HepG2 (cell line): ENCODE data around the gene CXXC5. TPM values are rescaled to one million over a fixed set of nuclear protein-coding genes. Genes with fewer than 3 reads are reported as not detected.
A peak's percentile ranks its signal among the peaks of the same experiment; 100 is the strongest.

Experiments used
- DMAP1 ChIP-seq: IDR thresholded peaks from 2 replicates; pipeline ENCODE4 v1.6.1; 2016
- DPF2 ChIP-seq: sonication (generic); formaldehyde crosslinking; IDR thresholded peaks from 2 replicates; pipeline ENCODE4 v1.4.0; 2020; ENCODE audit warnings: mild to moderate bottlenecking, low read depth, missing genetic modification reagents, borderline replicate concordance
- EEA1 ChIP-seq: sonication (generic); formaldehyde crosslinking; IDR thresholded peaks from 2 replicates; pipeline ENCODE4 v1.5.1; 2020; ENCODE audit warnings: mild to moderate bottlenecking, missing genetic modification reagents, borderline replicate concordance
- ESRRA ChIP-seq: sonication (generic); formaldehyde crosslinking; IDR thresholded peaks from 2 replicates; pipeline ENCODE4 v1.5.1; 2020; ENCODE audit warnings: mild to moderate bottlenecking, low read depth, missing genetic modification reagents
- MAFK ChIP-seq, 2 experiments: IDR thresholded peaks in 1 of 2; conservative IDR thresholded peaks in 1 of 2; 2 replicates each; pipeline ENCODE4 v1.6.1; 2011; ENCODE audit warnings: improper control_type of control experiment in 2 of 2, low read length in 2 of 2
- MYC ChIP-seq: sonication (generic); formaldehyde crosslinking; IDR thresholded peaks from 2 replicates; pipeline ENCODE4 v1.9.0; 2021; ENCODE audit warnings: missing genetic modification reagents, borderline replicate concordance
- NPAS2 ChIP-seq: sonication (generic); formaldehyde crosslinking; IDR thresholded peaks from 2 replicates; pipeline ENCODE4 v1.8.0; 2022; ENCODE audit warnings: mild to moderate bottlenecking, missing genetic modification reagents, borderline replicate concordance
- RAD51 ChIP-seq: fragments of 450-650 bp; IDR thresholded peaks from 2 replicates; pipeline ENCODE4 v1.6.1; 2016; ENCODE audit warnings: borderline replicate concordance
- SOX6 ChIP-seq, 2 experiments: fragments of 450-650 bp in 1 of 2; sonication (generic) in 1 of 2; formaldehyde crosslinking in 1 of 2; IDR thresholded peaks; 2 replicates each; pipeline versions ENCODE4 v1.4.0 to v1.6.1; 2017 to 2020; ENCODE audit warnings: antibody characterized with exemption in 1 of 2, mild to moderate bottlenecking in 1 of 2, missing genetic modification reagents in 1 of 2
- ZC3H13 ChIP-seq: sonication (generic); formaldehyde crosslinking; IDR thresholded peaks from 2 replicates; pipeline ENCODE4 v1.8.1; 2023; ENCODE audit warnings: mild to moderate bottlenecking, missing genetic modification reagents, moderate library complexity
- ZFP41 ChIP-seq: sonication (generic); formaldehyde crosslinking; IDR thresholded peaks from 2 replicates; pipeline ENCODE4 v1.4.0; 2020; ENCODE audit warnings: mild to moderate bottlenecking, missing genetic modification reagents, borderline replicate concordance
- ZFYVE20 ChIP-seq: sonication (generic); formaldehyde crosslinking; IDR thresholded peaks from 2 replicates; pipeline ENCODE4 v1.8.0; 2023; ENCODE audit warnings: low read depth, mild to moderate bottlenecking, moderate library complexity, missing genetic modification reagents, borderline replicate concordance
- polyA plus RNA-seq, 8 experiments: library from polyadenylated mRNA; depleted of rRNA in 3 of 8; stranded (reverse) in 7 of 8; unstranded in 1 of 8; fragments of >200 nt; fragmentation: Illumina TruSeq in 4 of 8; extraction: Trizol in 4 of 8; gene quantifications; 2 replicates each; pipeline versions ENCODE4 v1.2.1 to v1.2.3, GENCODE V29; 2011 to 2016; ENCODE audit warnings: low read depth in 4 of 8, missing spikeins in 1 of 8, mixed read lengths in 1 of 8; ENCODE audit not compliant: insufficient read depth in 1 of 8
- total RNA-seq, 5 experiments: library from RNA; depleted of rRNA; stranded (reverse); fragments of >200 nt; fragmentation: Illumina TruSeq; extraction: Trizol; gene quantifications; 2 replicates each; pipeline ENCODE4 v1.2.3, GENCODE V29; 2016; ENCODE audit warnings: low read depth in 1 of 5
- TF ChIP-seq, protein P1 (sequence below): sonication (generic); formaldehyde crosslinking; conservative IDR thresholded peaks from 2 replicates; pipeline ENCODE4 v1.8.1; 2023; ENCODE audit warnings: missing genetic modification reagents
- TF ChIP-seq, protein P2 (sequence below): fragments of 450-650 bp; IDR thresholded peaks from 2 replicates; pipeline ENCODE4 v1.6.1; 2016
- TF ChIP-seq, protein P3 (sequence below): sonication (generic); formaldehyde crosslinking; IDR thresholded peaks from 2 replicates; pipeline ENCODE4 v1.4.0; 2020; ENCODE audit warnings: missing genetic modification reagents
- TF ChIP-seq, protein P4 (sequence below): sonication (generic); formaldehyde crosslinking; IDR thresholded peaks from 2 replicates; pipeline ENCODE4 v1.4.0; 2020; ENCODE audit warnings: missing genetic modification reagents

Gene CXXC5
- total and polyA plus RNA-seq, 2 of the 13 experiments (the other 11 are each of a cell fraction or from before 2014, with no cell fraction given), result 32.3 to 33.0 TPM

DNA sequence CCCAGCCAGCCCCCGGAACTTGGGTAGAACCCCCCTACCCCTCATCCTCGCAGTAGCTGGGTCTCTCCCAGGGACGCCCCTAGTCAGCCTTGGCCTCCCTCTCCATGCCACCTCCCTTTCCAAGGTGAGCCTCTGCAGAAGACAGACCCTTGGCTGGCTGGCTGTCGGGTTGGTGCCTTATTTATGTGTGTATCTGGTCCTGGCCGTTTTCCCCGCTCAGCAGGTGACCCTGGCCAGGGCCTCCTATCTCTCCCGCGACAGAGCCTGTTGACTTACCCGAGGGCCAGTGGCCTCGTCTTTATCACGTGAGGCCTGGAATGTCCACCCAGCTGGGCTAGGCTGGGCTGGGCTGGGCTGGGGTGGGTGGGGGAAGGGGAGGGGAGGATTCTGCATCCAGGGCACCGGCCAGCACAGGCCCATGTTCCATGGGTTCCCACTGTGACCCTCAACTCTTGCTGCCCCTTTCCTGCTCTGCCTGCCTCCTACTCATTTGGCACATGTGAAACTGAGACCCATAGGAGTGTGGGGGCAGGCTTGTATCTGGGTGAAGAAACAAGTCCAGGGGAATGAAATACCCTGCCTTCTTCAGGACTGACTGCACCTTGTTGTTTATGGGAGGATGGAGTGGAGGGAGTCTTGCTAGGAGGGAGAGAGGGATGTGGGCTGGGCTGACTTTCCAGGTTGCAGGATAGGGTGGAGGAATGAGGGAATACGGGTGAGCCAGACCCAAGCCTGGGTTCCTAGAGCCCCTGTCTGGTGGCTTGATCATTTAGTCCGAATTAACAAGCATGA is 3.1 kb downstream of the CXXC5 start (continued):
- TF ChIP-seq EEA1 (CRISPR knock-in tag) (no peak), ZC3H13 (peak; percentile 69; the same call in 1 of the 2 replicates), ZFP41 (CRISPR knock-in tag) (no peak), NPAS2 (CRISPR knock-in tag) (no peak), SOX6 (IDR thresholded peaks at IDR 0.05) (no peak), SOX6 (CRISPR knock-in tag; IDR thresholded peaks at IDR 0.05) (0 out of 2 replicates have a peak, but pooled peaks have one; percentile 5), ESRRA (CRISPR knock-in tag) (no peak), MYC (CRISPR knock-in tag) (peak; percentile 37; the same call in 1 of the 2 replicates), DMAP1 (no peak; the same call in 1 of the 2 replicates), DPF2 (CRISPR knock-in tag) (peak; percentile 44; the same call in 1 of the 2 replicates), MAFK (conservative IDR thresholded peaks at IDR 0.05 in 1 of 2, IDR thresholded peaks at IDR 0.05 in 1 of 2; ENCODE audit: low read length in 2 of 2) (no peak), ZFYVE20 (CRISPR knock-in tag) (no peak), RAD51 (no peak)
- TF ChIP-seq, protein P1, sequence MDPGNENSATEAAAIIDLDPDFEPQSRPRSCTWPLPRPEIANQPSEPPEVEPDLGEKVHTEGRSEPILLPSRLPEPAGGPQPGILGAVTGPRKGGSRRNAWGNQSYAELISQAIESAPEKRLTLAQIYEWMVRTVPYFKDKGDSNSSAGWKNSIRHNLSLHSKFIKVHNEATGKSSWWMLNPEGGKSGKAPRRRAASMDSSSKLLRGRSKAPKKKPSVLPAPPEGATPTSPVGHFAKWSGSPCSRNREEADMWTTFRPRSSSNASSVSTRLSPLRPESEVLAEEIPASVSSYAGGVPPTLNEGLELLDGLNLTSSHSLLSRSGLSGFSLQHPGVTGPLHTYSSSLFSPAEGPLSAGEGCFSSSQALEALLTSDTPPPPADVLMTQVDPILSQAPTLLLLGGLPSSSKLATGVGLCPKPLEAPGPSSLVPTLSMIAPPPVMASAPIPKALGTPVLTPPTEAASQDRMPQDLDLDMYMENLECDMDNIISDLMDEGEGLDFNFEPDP (CRISPR knock-in tag), result 0 out of 2 replicates have a peak, but pooled peaks have one; percentile 59
- TF ChIP-seq, protein P2, sequence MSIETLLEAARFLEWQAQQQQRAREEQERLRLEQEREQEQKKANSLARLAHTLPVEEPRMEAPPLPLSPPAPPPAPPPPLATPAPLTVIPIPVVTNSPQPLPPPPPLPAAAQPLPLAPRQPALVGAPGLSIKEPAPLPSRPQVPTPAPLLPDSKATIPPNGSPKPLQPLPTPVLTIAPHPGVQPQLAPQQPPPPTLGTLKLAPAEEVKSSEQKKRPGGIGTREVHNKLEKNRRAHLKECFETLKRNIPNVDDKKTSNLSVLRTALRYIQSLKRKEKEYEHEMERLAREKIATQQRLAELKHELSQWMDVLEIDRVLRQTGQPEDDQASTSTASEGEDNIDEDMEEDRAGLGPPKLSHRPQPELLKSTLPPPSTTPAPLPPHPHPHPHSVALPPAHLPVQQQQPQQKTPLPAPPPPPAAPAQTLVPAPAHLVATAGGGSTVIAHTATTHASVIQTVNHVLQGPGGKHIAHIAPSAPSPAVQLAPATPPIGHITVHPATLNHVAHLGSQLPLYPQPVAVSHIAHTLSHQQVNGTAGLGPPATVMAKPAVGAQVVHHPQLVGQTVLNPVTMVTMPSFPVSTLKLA, result 0 out of 2 replicates have a peak, but pooled peaks have one; percentile 5
- TF ChIP-seq, protein P3, sequence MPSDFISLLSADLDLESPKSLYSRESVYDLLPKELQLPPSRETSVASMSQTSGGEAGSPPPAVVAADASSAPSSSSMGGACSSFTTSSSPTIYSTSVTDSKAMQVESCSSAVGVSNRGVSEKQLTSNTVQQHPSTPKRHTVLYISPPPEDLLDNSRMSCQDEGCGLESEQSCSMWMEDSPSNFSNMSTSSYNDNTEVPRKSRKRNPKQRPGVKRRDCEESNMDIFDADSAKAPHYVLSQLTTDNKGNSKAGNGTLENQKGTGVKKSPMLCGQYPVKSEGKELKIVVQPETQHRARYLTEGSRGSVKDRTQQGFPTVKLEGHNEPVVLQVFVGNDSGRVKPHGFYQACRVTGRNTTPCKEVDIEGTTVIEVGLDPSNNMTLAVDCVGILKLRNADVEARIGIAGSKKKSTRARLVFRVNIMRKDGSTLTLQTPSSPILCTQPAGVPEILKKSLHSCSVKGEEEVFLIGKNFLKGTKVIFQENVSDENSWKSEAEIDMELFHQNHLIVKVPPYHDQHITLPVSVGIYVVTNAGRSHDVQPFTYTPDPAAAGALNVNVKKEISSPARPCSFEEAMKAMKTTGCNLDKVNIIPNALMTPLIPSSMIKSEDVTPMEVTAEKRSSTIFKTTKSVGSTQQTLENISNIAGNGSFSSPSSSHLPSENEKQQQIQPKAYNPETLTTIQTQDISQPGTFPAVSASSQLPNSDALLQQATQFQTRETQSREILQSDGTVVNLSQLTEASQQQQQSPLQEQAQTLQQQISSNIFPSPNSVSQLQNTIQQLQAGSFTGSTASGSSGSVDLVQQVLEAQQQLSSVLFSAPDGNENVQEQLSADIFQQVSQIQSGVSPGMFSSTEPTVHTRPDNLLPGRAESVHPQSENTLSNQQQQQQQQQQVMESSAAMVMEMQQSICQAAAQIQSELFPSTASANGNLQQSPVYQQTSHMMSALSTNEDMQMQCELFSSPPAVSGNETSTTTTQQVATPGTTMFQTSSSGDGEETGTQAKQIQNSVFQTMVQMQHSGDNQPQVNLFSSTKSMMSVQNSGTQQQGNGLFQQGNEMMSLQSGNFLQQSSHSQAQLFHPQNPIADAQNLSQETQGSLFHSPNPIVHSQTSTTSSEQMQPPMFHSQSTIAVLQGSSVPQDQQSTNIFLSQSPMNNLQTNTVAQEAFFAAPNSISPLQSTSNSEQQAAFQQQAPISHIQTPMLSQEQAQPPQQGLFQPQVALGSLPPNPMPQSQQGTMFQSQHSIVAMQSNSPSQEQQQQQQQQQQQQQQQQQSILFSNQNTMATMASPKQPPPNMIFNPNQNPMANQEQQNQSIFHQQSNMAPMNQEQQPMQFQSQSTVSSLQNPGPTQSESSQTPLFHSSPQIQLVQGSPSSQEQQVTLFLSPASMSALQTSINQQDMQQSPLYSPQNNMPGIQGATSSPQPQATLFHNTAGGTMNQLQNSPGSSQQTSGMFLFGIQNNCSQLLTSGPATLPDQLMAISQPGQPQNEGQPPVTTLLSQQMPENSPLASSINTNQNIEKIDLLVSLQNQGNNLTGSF, result no peak
- TF ChIP-seq, protein P4, sequence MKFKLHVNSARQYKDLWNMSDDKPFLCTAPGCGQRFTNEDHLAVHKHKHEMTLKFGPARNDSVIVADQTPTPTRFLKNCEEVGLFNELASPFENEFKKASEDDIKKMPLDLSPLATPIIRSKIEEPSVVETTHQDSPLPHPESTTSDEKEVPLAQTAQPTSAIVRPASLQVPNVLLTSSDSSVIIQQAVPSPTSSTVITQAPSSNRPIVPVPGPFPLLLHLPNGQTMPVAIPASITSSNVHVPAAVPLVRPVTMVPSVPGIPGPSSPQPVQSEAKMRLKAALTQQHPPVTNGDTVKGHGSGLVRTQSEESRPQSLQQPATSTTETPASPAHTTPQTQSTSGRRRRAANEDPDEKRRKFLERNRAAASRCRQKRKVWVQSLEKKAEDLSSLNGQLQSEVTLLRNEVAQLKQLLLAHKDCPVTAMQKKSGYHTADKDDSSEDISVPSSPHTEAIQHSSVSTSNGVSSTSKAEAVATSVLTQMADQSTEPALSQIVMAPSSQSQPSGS, result 0 out of 2 replicates have a peak, but pooled peaks have one; percentile 52
